GM19099 (cell line): ENCODE results near the gene ARHGAP33.
A peak's percentile ranks its signal among the peaks of the same experiment; 100 is the strongest.

Experiments
- POLR2A ChIP-seq: IDR thresholded peaks from 3 replicates; pipeline ENCODE4 v1.6.1; 2011; ENCODE audit warnings: low read depth; ENCODE audit not compliant: insufficient read length; ENCODE audit errors: extremely low read depth

The ARHGAP33 gene, protein sequence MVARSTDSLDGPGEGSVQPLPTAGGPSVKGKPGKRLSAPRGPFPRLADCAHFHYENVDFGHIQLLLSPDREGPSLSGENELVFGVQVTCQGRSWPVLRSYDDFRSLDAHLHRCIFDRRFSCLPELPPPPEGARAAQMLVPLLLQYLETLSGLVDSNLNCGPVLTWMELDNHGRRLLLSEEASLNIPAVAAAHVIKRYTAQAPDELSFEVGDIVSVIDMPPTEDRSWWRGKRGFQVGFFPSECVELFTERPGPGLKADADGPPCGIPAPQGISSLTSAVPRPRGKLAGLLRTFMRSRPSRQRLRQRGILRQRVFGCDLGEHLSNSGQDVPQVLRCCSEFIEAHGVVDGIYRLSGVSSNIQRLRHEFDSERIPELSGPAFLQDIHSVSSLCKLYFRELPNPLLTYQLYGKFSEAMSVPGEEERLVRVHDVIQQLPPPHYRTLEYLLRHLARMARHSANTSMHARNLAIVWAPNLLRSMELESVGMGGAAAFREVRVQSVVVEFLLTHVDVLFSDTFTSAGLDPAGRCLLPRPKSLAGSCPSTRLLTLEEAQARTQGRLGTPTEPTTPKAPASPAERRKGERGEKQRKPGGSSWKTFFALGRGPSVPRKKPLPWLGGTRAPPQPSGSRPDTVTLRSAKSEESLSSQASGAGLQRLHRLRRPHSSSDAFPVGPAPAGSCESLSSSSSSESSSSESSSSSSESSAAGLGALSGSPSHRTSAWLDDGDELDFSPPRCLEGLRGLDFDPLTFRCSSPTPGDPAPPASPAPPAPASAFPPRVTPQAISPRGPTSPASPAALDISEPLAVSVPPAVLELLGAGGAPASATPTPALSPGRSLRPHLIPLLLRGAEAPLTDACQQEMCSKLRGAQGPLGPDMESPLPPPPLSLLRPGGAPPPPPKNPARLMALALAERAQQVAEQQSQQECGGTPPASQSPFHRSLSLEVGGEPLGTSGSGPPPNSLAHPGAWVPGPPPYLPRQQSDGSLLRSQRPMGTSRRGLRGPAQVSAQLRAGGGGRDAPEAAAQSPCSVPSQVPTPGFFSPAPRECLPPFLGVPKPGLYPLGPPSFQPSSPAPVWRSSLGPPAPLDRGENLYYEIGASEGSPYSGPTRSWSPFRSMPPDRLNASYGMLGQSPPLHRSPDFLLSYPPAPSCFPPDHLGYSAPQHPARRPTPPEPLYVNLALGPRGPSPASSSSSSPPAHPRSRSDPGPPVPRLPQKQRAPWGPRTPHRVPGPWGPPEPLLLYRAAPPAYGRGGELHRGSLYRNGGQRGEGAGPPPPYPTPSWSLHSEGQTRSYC

DNA sequence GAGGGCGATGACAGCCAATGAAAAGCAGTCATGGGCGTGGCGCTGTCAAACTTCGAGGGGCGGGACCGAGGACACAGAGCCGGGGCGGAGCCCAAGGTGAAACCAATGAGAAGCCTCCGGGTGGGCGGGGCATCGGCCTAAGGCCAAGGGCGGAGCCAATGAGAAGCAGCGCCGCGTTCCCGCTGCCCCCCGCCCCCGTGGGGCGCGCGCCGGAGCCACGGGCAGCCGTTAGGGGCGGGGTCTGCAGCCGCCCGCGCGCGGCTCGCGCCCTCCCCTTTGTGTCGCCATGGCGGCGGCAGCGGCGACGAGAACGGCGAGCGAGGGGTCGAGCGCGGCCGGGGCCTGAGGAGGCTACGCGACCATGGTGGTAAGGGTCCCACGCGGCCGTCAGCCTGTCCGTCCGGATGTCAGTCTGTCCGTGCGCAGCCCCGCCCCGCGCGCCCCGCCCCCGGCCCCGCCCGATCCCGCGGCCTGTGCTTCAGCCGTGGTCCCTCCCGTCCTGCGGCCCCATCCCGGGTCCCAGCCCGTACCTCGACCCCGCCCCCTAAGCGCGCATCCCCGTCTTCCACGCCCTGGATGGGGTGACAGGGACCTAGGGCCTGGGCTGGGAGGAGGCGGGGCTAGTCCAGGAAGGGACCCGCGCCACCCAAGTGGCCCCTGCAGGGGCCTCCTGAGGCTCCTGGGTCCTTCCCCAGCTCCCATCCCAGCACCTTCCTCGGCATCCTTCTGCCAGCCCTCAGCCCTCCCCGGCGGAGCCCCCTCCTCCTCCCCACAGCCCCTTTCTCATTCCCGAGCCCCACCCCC, at the start of gene ARHGAP33:
TSS of gene ARHGAP33 (plus strand) at position 267 of the 804 bp plus-strand sequence. CDS start at position 362, 95 bp downstream.
- TF ChIP-seq POLR2A: peak; percentile 67

GRCh38 chr19:35727053-35727955, 48.1 kb upstream of the ARHGAP33 start:
- TF ChIP-seq POLR2A: no peak

DNA sequence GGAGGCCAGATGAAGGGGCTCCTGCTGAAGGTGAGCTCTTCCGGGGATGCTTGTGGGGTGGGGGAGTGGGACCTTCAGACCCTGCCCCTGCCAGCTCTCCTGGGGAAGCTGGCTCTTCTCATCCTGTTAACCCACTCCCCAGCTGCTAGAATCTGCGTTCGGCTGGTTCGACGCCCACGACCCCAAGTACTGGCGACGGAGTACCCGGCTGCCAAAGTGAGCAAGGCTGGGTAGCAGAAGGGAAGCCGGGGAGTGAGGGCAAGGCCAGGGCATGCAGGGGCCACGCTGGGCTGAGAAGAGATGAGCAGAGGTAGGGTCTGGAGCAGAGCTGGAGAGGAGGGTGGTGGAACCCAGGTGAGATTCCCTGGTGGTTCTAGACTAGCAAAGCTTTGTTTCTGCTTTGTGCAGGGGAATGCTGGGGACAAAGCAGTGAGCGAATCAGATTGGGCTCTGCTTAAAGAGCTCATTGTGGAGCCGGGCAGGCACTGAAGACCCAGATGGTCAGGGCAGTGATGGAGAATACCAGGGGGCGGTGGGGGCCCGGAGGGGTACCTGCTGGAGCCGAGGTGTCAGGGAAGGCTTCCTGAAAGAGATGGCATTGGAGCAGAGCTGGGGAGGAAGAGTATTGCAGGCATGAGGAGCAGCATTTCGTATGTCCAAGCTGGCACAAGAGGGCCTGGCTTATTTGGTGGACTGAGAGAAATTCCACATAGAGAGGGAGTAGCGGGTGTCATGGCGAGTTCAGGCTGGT, 47.2 kb upstream of the ARHGAP33 start:
- TF ChIP-seq POLR2A: no peak

DNA sequence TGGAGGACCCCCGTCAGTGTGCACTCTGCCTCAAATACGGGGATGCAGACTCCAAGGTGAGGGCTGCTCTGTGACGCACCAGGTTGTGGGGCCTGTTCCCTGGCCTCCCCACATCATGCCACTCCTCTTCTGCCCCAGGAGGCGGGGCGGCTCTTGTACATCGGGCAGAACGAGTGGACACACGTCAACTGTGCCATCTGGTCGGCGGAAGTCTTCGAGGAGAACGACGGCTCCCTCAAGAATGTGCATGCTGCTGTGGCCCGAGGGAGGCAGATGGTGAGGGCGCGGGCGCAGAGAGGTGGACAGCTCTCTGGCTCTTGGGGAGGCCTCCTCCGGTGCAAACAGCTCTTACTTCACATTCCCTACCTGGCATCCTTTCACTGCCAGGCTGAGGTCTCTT, 46.3 kb upstream of the ARHGAP33 start:
- TF ChIP-seq POLR2A: no peak

GRCh38 chr19:35729763-35730162, 45.6 kb upstream of the ARHGAP33 start:
- no peak for TF ChIP-seq POLR2A

GRCh38 chr19:35730326-35730725, 45.0 kb upstream of the ARHGAP33 start:
- TF ChIP-seq POLR2A: no peak

DNA sequence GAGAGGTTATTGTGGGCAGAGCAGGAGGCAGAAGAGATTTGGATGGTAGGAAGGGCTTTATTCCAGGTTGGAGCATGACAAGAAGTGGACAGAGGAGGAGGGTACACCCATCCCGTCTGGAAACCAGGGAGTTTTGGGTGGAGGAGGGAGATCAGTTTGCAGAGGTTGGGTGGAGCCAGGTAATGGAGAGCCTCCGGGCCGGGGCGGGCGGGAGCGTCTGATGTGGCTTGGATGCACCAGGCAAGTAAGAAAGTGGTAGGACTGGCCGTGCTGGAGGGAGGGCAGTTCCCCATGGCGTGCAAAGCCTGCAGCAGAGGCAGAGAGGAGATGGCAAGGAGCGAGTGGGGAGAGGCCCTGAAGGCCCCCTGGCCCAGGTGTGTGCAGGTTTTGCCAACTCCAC, 44.0 kb upstream of the ARHGAP33 start:
- TF ChIP-seq POLR2A: no peak

DNA sequence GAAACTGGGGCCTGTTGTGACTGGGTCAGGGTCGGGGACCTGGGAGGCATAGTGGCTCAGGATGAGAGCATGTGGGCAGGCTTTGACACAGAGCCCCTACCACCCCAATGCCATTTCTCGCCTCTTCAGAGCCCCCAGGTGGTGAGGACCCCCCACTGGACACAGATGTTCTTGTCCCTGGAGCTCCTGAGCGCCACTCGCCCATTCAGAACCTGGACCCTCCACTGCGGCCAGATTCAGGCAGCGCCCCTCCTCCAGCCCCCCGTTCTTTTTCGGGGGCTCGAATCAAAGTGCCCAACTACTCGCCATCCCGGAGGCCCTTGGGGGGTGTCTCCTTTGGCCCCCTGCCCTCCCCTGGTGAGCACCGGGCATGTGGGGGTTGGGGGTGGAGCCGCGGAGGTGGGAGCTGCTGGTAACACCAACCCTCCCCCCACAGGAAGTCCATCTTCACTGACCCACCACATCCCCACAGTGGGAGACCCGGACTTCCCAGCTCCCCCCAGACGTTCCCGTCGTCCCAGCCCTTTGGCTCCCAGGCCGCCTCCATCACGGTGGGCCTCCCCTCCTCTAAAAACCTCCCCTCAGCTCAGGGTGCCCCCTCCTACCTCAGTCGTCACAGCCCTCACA, 43.5 kb upstream of the ARHGAP33 start:
- no peak for TF ChIP-seq POLR2A

DNA sequence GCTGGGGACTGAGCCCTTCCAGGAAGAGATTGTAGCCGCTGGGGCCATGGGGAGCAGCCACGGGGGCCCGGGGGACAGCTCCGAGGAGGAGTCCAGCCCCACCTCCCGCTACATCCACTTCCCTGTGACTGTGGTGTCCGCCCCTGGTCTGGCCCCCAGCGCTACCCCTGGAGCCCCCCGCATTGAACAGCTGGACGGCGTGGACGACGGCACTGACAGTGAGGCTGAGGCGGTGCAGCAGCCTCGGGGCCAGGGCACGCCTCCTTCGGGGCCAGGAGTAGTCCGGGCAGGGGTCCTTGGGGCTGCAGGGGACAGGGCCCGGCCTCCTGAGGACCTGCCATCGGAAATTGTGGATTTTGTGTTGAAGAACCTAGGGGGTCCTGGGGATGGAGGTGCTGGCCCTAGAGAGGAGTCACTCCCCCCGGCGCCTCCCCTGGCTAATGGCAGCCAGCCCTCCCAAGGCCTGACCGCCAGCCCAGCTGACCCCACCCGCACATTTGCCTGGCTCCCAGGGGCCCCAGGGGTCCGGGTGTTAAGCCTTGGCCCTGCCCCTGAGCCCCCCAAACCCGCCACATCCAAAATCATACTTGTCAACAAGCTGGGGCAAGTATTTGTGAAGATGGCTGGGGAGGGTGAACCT, 42.7 kb upstream of the ARHGAP33 start:
- TF ChIP-seq POLR2A: no peak

DNA sequence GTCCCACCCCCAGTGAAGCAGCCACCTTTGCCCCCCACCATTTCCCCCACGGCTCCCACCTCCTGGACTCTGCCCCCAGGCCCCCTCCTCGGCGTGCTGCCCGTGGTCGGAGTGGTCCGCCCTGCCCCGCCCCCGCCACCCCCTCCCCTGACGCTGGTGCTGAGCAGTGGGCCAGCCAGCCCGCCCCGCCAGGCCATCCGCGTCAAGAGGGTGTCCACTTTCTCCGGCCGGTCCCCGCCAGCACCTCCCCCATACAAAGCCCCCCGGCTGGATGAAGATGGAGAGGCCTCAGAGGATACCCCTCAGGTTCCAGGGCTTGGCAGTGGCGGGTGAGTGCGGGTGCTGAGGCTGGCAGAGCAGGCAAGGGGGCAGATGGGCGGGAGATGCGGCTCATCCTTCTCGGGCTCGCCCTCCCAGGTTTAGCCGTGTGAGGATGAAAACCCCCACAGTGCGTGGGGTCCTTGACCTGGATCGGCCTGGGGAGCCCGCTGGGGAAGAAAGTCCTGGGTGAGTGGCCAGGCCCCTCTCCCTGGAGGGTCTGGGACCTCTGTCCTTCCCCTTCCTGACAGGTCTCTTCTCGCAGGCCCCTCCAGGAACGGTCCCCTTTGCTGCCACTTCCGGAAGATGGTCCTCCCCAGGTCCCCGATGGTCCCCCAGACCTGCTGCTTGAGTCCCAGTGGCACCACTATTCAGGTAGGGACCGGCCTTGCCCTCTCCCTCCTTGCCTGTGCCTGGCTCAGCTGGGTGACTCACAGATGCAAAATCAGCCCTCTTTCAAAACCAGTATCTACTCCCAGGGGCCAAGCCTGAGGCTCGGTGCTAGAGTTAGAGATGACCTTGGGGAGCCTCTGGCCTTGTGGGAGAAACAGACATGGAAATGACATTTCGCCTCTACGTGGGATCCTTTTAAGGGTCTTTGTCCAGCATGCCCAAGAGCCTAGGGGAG, 41.9 kb upstream of the ARHGAP33 start:
- TF ChIP-seq POLR2A: no peak

- TF ChIP-seq POLR2A: no peak
Measured at GRCh38 chr19:35734273-35734672, 41.1 kb upstream of the ARHGAP33 start.
